ENCODE data around the gene IRX1.

DNA sequence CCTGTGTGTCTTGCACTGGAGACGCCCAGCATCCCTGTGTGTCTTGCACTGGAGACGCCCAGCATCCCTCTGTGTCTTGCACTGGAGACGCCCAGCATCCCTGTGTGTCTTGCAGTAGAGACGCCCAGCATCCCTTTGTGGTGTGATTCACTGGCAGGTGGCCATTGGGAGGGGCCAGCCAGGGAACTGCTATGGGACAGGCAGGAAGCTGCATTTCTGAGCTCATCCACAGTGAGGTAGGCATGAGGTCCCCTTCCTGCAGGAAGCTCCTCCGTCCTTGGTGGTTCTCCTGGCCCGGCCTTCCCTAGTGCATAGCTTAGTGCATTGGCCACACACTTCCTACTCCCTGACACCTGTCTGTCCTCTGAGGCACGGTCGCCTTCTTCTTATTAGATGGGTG is 43.5 kb downstream of the IRX1 start:
- TF ChIP-seq, protein P1, sequence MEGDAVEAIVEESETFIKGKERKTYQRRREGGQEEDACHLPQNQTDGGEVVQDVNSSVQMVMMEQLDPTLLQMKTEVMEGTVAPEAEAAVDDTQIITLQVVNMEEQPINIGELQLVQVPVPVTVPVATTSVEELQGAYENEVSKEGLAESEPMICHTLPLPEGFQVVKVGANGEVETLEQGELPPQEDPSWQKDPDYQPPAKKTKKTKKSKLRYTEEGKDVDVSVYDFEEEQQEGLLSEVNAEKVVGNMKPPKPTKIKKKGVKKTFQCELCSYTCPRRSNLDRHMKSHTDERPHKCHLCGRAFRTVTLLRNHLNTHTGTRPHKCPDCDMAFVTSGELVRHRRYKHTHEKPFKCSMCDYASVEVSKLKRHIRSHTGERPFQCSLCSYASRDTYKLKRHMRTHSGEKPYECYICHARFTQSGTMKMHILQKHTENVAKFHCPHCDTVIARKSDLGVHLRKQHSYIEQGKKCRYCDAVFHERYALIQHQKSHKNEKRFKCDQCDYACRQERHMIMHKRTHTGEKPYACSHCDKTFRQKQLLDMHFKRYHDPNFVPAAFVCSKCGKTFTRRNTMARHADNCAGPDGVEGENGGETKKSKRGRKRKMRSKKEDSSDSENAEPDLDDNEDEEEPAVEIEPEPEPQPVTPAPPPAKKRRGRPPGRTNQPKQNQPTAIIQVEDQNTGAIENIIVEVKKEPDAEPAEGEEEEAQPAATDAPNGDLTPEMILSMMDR (IDR thresholded peaks at IDR 0.05) = no peak
- TF ChIP-seq POLR2A (IDR thresholded peaks at IDR 0.05) = no peak
